ENCODE results near the gene RBPJL.
A peak's percentile ranks its signal among the peaks of the same experiment; 100 is the strongest.

RBPJL gene

GRCh38 chr20:45293041-45294002 is 13.3 kb upstream of the RBPJL start:
- peak; percentile 77 for DNase-seq (ENCODE audit: low read depth)

GRCh38 chr20:45294003-45294368 is 12.7 kb upstream of the RBPJL start:
- DNase-seq (ENCODE audit: low read depth), result no peak

GRCh38 chr20:45294659-45295058 is 12.0 kb upstream of the RBPJL start:
- no peak for DNase-seq (ENCODE audit: low read depth)

- no peak for DNase-seq (ENCODE audit: low read depth)
Observed at GRCh38 chr20:45297786-45298497, 8.7 kb upstream of the RBPJL start.

GRCh38 chr20:45299786-45300185 is 6.9 kb upstream of the RBPJL start:
- DNase-seq (ENCODE audit: low read depth), result no peak

- no peak for DNase-seq (ENCODE audit: low read depth)
Observed at GRCh38 chr20:45300961-45301360, 5.7 kb upstream of the RBPJL start.

GRCh38 chr20:45301824-45302271 is 4.8 kb upstream of the RBPJL start:
- no peak for DNase-seq (ENCODE audit: low read depth)

- DNase-seq (ENCODE audit: low read depth), result no peak
Observed at GRCh38 chr20:45303586-45304463, 2.8 kb upstream of the RBPJL start.

- no peak for DNase-seq (ENCODE audit: low read depth)
Observed at GRCh38 chr20:45304464-45304999, 2.1 kb upstream of the RBPJL start.

GRCh38 chr20:45305262-45305661 is 1.4 kb upstream of the RBPJL start:
- no peak for DNase-seq (ENCODE audit: low read depth)

GRCh38 chr20:45307076-45307640 is 518 bp downstream of the RBPJL start:
- no peak for DNase-seq (ENCODE audit: low read depth)

- DNase-seq (ENCODE audit: low read depth), result no peak
Observed at GRCh38 chr20:45308117-45308778, 1.6 kb downstream of the RBPJL start, which contains the start of gene MATN4. MATN4 (minus strand) TSS chr20:45308299; CDS start chr20:45305582, 2,717 bp downstream.

GRCh38 chr20:45309075-45309474 is 2.4 kb downstream of the RBPJL start:
- no peak for DNase-seq (ENCODE audit: low read depth)

GRCh38 chr20:45311589-45312211 is 5.1 kb downstream of the RBPJL start:
- peak; percentile 49 for DNase-seq (ENCODE audit: low read depth)

- no peak for DNase-seq (ENCODE audit: low read depth)
Observed at GRCh38 chr20:45312241-45312640, 5.6 kb downstream of the RBPJL start.

GRCh38 chr20:45313065-45313695 is 6.5 kb downstream of the RBPJL start:
- no peak for DNase-seq (ENCODE audit: low read depth)

GRCh38 chr20:45313943-45314342 is 7.3 kb downstream of the RBPJL start:
- DNase-seq (ENCODE audit: low read depth), result no peak

GRCh38 chr20:45315672-45316071 is 9.0 kb downstream of the RBPJL start:
- DNase-seq (ENCODE audit: low read depth), result no peak

- DNase-seq (ENCODE audit: low read depth), result no peak
Observed at GRCh38 chr20:45316150-45317080, 9.8 kb downstream of the RBPJL start.
